ENCODE results near the gene ZNF319.

Gene ZNF319

DNA sequence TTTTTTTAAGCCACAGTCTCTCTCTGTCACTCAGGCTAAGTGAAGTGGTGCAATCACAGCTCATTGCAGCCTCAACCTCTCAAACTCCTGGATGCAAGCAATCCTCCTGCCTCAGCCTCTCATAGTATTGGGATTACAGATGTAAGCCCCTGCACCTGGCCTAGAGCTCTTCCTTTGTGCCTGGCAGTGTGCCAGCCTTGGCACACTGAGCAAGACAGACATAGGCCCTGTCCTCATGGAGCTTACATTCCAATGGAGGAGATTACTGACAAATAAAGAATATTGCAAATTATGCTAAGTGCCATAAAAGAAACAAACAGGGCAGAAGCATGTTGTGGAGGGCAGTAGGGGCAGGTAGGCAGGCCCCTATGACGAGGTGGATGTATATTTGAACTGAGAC, 28.6 kb downstream of the ZNF319 start:
- DNase-seq, result no peak

DNA sequence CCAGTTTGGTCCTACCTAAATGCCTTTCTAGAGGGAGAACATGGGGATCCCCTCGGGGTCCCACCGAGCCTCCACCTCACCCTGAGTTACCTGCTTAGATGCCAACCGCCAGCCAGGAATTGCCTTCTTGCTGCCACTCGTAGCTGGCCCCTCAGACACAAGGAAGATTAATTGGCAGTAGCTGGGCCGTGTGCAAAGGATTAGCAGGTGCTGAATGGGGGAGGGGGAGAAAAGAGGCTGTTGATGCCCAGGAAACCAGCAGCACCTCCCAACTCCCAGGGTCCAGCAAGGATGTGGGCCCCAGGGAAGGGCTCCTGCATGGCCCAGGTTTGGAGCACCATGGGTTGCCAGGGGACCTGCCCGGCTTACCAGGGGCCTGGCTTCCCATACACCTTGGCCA, 29.5 kb downstream of the ZNF319 start, which contains the start of gene CNGB1:
CNGB1 (minus strand) TSS at position 159 of the 400 bp plus-strand sequence. CDS start 3,842 bp downstream, outside the sequence.
- DNase-seq, result no peak

DNA sequence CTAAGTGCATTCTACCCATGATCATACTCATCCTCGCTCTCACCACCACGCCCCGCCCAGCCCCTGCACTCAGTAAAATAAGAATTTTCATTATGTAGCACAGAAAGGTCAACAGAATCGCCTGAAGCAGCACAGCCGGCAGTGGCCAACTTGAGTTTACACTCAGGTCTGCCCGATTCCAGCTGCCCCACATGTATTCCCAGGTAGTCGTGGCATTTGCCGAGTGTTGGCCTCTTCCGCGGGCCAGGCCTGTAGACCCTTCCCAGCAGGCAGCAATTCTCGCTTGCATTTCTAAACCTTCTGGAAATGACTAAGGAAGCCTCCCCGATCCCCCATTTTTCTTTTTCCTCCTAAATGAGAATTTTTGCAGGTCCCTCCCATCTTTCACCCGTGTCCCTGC, 30.2 kb downstream of the ZNF319 start:
- DNase-seq, result no peak

DNA sequence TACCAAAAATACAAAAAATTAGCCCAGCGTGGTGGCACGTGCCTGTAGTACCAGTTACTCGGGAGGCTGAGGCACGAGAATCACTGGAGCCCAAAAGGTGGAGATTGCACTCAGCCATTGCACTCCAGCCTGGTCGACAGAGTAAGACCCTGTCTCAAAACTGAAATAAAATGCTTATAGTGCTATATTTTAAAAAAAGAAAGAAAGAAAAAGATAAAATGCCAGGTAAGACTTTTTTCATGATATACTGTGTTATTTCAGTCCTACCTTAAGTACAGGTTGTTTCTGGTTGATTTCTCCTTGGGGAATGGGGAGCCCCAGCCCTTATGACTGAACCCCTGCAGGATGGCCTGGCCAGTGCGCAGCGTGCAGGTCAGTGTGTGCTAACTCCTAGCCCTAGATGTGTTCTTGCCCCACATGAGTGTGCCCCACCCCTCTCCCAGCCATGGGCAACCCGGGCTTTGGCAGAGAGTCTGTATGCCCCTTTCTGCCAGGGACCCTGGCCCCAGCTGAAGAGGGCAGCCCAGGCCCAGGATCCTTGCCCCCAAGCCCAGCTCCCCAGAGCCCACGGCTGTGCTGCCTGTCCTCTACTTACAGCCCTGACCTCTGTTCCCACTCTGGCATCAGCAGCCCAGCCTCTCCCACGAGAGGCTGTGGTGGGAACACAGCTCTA, 30.9 kb downstream of the ZNF319 start:
- no peak for DNase-seq

DNA sequence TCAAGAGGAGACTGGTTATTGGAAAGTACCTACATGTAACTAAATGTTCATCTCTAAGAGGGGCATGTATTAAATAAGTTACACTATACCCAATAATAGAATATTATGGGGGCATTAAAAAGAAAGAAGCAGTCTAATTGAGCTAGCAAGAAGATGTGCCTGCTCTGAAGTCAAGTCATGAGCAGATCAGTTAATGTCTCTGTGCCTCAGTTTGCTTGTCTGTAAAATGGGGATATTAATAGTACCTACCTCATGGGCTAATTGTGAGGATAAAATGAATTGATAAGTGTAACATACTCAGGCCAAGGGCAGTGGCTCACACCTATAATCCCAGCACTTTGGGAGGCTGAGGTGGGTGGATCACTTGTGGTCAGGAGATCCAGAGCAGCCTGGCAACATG, 32.6 kb downstream of the ZNF319 start:
- DNase-seq, result no peak

DNA sequence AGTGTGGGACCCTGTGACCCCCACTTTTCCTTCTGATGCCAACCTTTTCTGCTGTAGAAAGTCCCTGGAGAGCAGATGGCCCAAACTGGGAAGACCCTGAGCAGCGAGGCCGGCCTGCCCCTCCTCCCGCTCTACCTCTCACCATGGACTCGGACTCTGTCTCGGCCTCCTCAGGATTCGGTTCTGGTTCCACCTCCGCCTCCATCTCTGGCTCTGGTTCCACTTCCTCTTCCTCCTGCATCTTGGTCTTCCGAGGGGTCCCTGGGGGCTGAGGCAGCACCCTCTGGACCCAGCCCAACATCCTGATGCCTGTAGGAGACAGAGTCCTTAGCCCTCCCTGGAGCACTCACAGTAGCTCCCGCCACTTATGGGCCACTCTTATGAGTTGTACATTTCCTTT, 33.5 kb downstream of the ZNF319 start:
- no peak for DNase-seq

DNA sequence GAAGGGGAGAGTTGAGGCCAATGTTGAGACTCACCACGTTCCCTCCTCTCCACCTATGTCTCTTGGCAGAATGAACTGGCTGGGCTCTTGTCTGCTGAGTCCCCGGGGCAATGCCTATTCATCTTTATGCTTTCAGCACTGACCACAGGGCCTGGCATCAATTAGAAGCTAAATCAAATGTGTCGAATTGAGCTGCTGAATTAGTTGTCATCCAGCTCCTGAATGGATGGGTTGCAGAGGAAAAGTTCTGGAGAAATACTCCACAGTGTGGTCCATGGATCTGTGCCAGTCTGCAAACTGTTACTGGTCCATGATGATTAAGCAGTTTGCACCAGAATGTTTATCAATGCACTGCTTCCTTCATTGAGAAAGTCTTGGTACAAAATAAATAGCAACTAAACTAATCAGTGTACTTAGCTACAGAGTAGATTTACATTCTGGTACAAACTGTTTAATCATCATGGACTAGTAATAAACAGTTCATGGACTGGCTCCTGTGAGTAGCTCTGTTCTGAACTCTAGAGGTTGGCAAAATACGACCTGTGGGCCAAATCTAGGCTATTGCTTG, 34.2 kb downstream of the ZNF319 start:
- no peak for DNase-seq

DNA sequence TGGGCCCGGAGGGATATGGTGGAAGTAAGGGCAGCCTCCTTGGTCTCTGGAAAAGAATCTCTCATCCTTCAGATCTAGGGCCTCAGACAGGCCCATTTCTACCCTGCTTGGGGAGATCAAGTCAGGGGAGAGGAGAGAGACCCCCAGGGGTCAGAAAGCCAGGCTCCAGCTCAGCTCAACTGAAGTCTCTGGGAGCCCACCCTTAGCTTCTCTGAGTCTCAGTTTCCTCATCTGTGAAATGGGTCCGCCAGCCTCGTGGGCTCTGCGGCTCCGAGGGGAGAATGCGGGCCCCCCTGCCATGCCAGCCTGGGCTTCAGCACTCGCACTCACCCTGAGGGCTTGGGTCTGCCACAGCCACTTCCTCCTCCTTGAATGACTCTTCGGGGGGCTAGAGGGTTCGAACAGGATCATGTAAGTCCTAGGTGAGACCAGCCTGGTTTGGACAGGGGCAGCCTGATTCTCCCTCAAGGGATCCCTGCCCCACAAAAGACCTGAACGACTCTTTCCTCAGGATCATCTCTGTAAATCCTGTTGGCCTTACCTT, 36.2 kb downstream of the ZNF319 start:
- no peak for DNase-seq

DNA sequence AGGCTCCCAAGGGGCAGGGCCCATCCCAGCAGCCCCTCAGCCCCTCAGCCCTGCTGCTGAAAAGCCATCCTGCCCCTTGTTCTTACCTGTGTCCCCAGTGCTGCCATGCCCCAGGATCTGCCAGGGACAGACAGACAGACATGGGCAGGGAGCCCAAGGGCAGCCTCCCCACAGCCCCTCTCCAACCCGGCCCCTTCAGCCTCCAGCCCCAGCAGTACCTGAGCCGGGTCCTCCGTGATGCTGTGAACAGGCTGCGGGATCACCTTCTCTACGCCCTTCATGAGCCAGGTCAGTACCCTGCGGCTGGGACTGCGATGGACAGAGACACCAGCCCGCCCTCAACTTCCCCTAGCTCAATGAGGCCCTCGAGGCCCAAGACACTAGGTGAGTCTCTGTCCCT, 37.7 kb downstream of the ZNF319 start:
- DNase-seq, result no peak

DNA sequence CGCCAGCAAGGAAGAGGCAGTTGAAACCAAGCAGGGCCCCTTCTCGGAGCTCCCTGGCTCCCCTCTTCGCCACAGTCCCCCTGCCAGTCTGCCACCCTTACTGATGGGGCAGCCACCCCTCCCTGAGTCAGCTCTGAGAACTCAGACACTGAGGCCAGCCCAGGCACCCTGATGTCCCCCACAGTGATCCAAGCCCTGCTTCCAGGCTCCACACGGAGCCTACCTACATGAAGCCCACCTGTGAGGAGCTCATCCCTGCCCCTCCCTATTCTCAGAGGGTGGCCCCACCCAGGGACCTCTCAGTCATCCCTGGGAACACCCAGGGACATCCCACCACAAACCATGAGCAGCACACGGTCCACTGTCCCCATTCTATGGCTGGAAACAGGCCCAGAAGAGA, 38.4 kb downstream of the ZNF319 start:
- no peak for DNase-seq

DNA sequence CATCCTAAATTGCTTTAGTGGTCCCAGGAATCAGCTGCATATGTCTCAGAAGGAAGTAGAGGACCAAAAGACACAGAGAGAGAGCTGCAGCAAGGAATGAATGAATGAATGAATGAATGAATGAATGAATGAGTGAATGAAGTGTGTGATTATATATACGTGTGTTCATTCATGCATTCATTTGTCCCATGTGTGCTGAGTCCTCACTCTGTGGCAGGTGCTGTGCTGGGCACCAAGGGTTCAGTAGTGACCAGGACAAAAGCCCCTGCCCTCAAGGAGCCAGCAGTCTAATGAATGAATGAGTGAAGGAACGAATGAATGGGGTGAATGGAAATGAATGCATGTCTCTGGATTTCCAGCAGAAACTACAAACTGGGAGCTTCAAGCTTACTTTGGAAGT, 38.9 kb downstream of the ZNF319 start:
- DNase-seq, result no peak

DNA sequence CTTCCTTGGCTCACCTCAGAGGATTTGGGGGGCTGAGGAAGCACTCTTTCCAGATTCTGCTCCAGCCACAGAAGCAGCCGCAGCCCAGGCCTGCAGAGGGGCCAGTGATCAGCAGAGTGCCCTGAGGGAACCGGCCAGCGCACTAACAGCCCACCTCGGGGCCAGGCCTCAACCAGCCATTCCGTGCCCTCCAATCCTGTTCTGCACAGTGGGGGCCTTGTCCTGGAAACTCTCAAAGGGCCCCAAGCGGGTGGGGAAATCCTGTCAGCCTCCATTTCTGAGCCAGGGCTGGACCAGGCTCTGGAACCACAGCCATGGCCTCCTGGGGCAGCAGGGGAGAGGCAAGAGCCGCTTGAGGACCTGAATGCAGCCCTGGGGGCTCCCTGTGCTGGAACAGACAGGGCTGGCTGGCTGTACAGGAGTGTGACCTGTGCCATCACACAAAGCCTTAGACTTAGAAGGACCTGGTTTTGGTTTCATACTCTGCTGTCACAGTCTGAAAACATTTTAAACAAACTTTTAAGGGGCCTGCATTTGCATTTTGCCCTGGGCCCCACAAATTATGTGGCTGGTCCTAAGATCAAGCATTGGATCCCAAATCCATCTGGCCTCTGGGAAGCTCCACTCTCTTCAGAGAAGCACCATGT, 39.5 kb downstream of the ZNF319 start:
- no peak for DNase-seq

DNA sequence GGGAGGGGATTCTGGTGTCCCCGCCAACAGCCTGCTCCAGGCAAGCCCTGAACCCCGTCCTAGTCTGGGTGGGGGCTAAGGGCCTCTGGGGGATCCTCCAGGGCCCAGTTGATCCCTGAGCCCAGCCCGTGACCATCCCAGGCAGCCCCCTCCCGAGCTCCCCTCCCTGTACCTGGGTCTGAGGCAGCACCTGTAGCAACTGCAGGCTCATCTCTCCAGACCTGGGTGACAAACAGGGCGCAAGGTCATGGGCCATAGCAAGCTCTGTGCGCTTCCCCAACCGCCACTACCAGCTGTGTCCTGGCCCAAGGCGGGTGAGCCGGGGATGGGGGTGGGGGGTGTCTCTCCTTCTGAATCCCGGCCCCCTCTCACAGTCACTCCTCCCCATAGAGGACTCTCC, 40.2 kb downstream of the ZNF319 start:
- DNase-seq, result no peak

DNA sequence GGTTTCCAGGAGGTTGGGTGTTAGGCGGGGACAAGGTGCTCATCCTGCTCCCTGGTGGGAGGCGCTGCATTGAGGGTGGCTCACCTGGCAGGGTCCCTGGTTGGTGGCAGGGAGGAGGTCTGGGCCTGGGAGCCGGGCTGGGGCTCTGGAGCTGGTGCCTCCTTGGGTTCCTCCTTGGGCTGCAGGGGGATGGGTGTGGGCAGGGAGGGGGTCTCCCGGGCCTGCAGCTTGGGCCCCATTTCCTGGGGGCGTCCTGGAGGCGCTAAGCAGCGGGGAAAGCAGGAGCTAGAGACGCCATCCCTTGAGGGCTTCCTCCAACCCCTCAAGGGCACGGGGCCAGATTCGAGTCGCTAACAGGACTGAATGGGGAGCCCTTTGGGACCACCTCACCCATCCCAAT, 40.7 kb downstream of the ZNF319 start:
- DNase-seq, result no peak

DNA sequence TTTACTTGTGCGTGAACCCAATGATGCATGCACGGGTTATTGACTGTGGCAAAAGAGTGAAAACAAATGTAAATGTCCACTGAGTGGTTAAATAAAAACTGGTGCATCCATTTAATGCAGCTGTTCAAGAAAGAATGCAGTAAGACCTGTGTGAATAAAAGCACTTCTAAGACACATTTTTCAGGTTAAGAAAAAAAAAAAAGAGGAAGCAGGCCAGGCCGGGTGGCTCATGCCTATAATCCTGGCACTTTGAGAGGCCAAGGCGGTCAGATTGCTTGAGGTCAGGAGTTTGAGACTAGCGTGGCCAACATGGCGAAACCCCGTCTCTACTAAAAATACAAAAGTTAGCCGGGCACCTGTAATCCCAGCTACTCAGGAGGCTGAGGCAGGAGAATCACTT, 41.4 kb downstream of the ZNF319 start:
- DNase-seq, result no peak

DNA sequence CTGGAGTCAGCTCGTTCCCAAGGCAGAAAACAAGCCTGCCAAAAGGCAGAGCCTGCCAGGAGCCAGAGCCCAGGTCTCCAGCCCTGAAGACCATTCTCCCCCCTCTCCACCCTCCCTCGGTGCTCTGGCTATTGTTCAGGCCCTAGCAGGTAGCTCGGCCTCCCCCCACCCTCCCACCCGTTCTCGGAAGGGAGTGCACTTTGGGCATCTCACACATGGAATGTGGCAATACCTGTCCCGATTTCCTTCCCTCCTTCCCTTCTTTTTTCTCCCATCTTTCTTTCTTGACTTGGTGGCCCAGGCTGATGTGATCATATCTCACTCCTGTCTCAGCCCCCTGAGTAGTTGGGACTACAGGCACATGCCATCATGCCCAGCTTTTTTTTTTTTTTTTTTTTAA, 41.9 kb downstream of the ZNF319 start:
- DNase-seq, result no peak

DNA sequence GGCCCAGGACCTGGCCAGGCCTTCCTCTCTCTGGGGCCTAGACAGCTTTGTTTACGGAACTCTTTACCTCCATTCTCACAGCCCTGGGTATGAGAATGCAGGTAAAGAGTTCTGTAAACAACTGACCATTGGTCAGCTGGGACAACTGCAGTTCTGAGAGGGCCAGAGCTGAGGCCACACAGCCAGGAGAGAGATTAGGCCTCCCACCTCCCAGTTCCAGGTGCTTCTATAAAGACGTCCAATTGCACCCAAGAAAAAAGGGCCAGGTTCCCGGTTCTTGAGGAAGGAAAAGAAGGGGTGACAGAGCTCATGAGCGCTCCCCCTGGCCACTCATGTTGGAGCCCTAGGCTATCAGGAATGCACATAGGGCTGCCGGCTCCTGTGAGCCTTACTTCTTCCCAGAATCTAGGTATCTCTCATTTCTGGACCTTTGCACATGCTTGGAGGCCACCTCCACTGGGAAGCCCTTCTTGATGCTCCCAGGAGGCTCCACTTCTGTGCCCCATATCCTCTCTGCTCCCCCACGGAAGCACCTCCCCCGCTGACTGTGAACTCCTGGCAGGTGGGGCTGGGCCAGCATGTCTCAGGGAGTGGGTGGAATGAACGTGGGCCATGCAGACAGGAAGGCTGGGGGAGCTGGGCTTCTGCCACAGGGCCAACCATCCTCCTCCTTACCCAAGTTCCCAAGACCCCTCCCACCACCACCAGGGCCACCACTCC, 42.6 kb downstream of the ZNF319 start:
- no peak for DNase-seq

DNA sequence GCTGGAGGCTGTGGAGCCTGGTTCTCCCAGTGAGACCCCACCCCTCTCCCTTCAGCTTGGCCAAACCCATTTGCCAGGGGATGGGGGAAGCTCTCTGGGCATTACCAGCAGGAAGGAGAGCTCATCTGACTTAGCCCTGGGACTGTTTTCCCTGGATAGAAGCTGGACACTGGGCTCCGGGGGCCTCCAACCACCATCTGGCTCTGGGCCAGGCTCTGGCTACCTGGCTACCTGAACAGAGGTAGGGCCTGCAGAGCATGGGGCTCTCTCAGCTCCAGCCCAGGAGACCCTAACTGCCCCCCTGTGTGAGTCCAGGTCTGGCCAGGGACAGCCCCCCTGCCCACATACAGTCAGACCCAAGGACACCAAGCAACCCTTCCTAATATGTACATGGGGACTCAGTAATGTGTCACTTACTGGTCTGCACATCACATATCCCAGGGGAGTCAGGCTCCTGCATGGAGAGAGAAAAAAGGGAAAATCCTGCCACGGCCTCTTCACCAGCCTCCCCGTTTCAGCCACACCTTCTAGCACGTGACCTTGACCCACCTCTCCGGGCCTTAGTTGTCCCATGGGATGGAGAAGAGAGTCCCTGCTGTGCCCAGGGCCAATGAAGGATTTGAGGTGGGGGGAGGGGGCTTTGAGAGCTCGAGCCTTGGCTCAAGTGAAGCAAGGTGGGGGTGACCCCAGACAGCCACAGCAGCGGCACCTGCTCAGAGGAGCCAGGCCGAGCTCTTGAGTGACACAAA, 43.4 kb downstream of the ZNF319 start:
- no peak for DNase-seq

DNA sequence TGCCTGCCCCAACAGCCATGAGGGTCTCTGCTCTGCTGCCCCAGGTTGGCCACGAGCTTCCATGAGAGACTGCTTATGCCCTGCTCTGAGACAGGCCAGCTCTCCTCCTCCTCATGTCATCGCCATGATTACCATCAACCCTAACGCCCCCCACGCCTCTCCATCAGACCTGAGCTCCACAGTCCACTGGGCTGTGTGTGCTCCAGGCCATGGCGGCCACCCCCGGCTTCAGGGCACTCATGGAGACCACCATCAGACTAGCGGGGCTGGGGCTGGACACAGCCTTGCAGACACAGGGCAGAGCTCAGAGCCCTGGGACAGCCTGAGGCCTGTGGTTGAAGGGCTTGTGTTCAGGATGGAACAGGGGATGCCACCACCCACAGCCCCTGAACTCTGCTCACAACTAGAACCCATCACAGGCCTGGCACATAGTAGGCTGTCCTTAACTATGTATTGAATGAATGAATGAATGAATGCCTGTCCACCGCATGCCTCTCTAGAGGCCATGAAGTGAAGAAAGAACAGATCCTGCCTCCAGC, 44.1 kb downstream of the ZNF319 start:
- no peak for DNase-seq

DNA sequence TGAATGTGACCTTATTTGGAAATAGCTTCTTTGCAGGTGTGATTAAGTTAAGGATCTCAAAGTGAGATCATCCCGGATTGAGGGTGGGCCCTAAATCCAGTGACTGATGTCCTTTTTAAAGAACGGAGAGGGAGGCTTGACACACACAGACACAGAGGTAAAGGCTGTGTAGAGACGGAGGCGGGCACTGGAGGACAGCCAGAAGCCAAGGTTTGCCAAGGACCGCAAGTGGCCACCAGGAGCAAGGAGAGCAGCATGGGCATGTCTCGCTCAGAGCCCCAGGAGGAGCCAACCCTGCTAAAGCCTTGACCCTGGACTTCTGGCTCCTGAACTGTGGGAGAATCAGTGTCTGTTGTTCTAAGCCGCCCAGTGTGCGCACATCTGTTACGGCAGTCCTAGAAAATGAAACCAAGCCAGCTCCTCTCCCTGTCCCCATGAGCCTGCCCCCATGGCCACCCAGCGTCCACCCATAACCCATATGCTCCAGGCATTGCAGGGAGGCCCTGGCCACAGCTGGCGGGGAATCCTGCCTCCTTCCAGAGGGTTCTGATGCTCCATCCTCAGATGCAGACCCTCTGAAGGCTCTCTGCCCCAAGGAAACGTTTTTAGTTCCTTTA, 44.8 kb downstream of the ZNF319 start:
- no peak for DNase-seq

DNA sequence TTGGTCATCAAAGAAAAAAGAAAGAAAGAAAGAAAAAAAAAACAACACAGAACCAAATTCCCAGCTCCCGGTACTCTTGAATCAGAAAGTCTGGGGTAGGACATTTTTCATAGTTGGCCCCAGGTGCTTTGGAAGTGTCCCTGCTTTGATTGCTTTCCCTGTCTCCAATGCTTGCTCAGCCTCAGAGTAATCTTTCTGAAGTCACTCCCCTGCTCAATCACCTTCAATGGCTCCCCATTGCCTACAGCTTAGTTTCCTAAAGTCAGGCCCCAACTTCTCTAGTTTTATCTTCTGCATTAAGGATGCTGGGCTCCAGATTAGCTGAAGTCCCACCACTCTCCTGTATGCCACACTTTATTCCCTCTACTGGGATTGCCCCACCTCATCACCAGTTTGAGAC, 46.6 kb downstream of the ZNF319 start:
- DNase-seq, result no peak

DNA sequence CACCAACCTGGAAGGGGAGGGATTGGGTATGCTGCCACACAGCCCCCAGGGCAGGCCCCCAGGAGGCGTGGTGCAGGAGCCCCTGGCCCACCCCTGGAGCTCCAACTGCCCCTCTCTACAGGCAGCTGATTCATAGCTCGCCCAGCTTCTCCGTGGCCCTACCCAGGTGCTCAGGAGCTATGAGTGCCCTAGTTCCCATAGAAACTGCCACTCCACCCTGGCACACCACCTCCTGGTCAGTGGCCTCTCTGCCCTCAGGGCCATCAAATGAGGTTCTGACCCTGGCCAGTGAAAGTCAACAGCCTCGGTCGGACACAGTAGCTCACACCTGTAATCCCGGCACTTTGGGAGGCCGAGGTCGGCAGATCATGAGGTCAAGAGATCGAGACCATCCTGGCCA, 47.6 kb downstream of the ZNF319 start:
- DNase-seq, result no peak
